ENCODE data around the gene KRTAP16-1. TPM values are rescaled to one million over a fixed set of nuclear protein-coding genes. Genes with fewer than 3 reads are reported as not detected.

The KRTAP16-1 gene
- polyA plus RNA-seq, 1 donor: not detected

GRCh38 chr17:41329279-41329948 lies 20.3 kb upstream of the KRTAP16-1 start:
- DNase-seq: no peak

DNA sequence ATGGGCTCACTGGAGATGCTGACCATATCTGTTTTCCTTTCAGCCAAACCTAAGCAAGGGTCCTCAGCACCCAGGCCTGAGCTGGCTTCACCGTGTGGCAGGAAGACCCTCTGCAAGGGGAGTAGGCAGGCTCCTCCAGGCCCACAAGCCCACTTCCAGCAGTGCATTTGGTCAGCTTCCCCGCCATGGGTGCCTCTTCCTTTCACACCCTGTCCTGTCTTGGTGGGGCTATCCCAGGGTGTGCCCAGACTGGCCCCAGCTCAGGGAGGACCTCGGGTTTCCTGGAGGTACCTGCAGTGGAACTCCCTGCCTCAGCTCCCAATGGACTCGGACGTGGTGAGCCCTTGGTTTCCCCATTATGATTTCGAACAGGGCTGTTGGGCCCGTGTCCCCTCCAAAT lies 19.1 kb upstream of the KRTAP16-1 start:
- DNase-seq: no peak

- DNase-seq: no peak
These were observed 18.5 kb upstream of the KRTAP16-1 start for GRCh38 chr17:41327411-41328120.

DNA sequence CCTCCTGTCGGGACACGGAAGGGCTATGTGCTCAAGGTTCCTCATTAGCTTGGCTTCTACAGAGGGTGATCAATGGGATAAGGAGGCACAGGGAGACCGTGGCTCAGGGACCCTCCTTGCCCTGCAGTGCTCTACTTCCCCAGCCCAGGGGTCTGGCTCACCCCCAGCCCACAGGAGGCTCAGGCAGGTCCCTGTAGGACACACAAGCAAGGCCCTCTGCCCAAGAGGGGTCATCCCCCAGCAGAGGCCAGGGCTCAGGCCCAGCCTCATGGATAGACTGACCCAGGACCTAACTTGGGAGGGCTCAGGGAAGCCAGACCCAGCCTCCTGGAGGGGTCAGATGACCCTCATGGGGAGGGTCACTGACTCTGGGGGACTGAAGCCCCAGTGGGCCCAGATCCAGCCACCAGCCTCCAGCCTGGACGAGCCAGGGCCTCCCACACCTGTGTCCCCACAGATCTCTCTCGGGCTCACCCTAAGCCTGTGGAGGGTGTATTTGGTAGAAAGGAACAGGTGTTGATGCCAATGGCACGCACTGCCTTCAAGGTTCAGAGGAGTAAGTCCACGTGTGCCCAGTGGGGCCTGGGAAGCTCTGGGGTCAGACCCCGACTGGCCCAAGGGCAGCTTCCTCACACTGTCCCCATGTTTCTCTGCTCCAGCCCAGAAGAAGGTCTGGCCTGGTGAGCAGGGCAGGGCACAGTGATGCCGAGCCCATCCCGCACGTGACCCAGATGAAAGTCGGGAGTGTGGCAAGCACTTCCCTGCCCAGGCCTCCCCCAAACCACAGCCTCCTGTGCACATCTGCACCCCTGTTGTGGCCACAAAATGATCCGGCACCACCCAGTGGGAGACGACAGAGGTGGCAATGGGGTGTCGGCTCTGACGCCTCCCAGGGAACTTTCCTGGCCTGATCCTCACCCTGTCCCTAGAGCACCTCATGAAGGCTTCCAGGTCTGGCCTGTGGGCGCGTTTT lies 17.4 kb upstream of the KRTAP16-1 start:
- no peak for DNase-seq

DNA sequence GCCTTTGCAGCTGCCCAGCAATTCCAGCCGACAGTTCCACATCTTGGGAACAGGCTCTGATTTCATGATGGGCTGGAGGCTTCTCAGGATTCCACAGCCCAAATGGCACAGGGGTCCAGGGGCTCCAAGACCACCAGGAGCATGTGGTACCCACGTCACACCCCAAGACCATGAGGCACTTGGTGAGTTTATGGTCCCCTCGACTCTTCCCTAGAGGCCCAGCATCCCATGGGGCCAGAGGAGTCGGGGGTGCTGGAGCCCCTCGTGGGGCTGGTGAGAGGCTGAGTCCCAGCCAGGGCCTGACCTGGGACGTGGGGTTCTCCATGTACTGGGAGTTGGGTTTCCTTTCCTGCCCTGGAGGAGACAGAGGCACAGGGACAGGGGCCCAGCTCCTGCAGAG lies 16.5 kb upstream of the KRTAP16-1 start:
- DNase-seq: no peak

DNA sequence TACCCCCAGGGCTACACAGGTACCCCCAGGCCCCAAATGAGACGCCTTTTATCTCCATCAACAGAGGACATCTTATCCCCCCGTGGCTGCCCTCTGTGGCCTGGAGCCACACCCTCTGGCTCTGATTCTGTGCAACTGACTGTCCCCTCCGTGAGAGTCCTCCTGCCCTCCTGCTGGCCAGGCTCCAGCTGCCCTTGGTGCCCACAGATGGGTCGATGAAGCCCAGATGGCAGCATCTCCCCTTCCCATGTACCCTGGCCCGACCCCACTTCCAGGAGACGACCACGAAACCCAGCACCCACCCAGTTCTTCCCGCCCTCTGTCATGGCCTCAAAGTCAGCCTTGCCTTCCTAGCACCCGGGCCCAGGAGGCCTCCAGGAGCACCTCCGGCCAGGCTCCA lies 16.0 kb upstream of the KRTAP16-1 start:
- no peak for DNase-seq

GRCh38 chr17:41324180-41325075 lies 15.3 kb upstream of the KRTAP16-1 start:
- no peak for DNase-seq

DNA sequence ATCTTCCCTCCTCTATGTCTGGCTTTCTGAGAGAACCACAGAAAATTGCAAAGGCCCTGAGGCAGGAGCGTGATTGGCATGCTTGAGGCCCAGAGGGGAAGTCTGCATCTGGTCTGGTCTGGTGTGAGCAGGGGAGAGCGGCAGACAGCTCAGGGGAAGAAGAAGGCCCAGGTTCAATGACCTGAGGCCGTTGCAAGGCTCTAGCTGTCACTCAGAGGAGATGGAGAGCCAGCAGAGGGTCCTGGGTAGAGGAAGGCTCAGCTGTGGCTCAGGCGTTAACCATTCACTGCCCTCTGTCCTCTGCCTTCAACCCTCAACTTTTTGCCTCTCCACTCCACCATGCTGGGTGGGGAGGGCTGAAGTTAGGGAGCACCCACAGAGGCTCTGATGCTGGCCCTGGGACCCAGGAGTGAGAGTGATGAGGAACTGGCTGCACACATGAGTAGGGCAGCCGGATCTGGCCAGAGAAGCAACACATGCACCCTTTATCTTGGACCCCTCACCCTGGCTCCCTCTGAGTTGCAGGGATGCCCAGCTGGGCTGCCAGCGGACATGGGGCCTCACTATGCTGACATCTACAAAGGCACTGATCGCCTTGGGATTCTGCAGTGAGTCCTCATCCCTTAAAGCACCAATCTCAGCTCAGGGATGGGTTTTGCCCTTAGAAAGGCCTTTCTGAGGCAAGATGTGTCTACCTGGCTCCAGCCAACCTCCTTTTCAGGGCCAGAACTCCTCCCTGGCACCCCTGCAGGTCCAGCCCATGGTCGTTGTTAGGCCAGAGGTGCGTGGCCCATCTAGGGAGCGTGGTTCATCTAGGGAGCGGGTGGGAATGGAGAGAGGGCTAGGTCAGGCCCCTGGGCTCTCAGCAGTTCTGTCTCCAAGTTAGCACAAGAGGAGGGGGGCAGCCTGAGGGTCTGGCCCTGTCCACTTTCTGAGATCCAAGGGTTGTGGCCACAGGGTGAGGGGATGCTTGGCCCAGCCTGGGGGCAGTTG lies 14.1 kb upstream of the KRTAP16-1 start:
- DNase-seq: no peak

GRCh38 chr17:41322094-41322902 lies 13.2 kb upstream of the KRTAP16-1 start:
- DNase-seq: peak; percentile 20

DNA sequence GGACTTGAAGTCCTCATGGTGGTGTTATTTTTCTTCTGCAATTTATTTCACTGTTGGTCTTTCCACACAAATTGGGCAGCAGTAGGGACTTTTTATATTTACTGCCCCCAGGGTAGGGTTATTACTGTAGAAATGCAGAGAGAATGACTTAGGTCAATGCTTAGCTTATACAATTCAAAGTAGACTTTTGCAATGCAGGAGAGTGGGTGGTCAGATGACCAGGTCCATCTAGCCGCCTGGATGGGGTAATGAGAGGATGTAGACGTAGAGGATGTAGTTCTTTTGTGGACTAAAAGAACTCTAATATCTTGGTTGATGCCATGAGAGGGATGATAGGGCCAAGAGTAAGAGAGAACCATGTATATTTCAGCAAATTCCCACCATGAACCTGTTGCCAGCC lies 9.1 kb upstream of the KRTAP16-1 start:
- no peak for DNase-seq

GRCh38 chr17:41315814-41316445 lies 6.8 kb upstream of the KRTAP16-1 start:
- no peak for DNase-seq

GRCh38 chr17:41315204-41315794 lies 6.2 kb upstream of the KRTAP16-1 start, which contains the start of gene KRTAP17-1:
KRTAP17-1 (minus strand) TSS chr17:41315710; CDS start chr17:41315650, 60 bp downstream.
- DNase-seq: no peak

- no peak for DNase-seq
These were observed 2.0 kb upstream of the KRTAP16-1 start for GRCh38 chr17:41311111-41311510.

DNA sequence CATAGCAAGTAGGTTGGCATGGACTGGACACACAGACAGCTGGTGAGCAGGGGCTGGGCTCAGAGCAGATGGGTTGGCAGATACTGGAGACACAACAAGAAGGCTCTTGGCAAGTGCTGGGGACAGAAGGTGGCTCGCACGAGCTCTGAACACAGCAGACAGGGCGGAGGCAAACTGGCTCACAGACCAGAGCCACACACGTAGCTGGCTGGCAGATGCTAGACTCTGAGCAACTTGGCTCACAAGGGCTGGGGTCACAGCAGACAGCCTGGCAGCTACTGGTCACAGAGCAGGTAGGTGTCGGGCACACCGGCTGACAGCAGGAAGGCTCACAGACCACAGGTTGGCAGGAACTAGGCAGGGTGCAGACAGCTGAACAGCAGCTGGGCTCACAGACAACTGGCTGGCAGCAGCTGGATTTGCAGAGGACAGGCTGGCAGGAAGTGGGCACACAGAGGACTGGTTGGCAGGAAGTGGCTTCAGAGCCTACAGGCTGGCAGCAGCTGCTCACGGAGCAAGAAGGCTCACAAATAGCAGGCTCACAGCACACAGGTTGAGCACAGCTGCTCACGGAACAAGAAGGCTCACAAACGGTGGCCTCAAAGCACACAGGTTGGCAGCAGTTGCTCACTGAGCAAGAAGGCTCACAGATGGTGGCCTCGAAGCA lies 725 bp downstream of the KRTAP16-1 start:
- DNase-seq: peak; percentile 38

GRCh38 chr17:41307647-41308046 lies 1.5 kb downstream of the KRTAP16-1 start:
- DNase-seq: no peak

GRCh38 chr17:41304091-41304490 lies 5.0 kb downstream of the KRTAP16-1 start:
- DNase-seq: no peak

DNA sequence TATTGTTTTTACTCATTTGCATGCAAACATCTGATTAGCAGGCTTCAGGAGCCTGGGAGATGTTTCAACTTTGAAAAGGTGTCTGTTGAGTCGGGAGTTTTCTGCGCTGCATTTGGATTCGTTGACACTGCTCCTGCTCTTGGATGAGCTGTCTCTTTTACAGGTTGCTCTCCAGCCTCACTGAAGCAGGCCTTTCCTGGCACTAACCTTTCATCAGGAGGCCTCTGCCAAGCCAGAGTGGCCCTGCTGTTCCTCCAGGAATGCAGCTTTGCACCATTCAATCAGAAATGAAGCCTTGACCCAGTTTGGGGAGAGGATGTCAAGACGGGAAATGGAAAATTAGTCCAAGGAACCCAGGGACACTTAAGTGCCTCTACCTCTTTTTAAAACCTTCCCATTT lies 6.1 kb downstream of the KRTAP16-1 start:
- DNase-seq: no peak
